GM12878 (cell line): ENCODE measurements around the gene DNAJC5. TPM values are rescaled to one million over a fixed set of nuclear protein-coding genes. Genes with fewer than 3 reads are reported as not detected.

Experiments used
- ATF7 ChIP-seq: fragments of 450-650 bp; IDR thresholded peaks from 2 replicates; pipeline ENCODE4 v1.6.1; 2016; ENCODE audit warnings: low read depth, mild to moderate bottlenecking
- CHD2 ChIP-seq: IDR thresholded peaks from 2 replicates; pipeline ENCODE4 v1.6.1; 2011; ENCODE audit warnings: low read depth, low read length, improper control_type of control experiment, borderline replicate concordance
- EGR1 ChIP-seq, 2 experiments: IDR thresholded peaks; 1 replicate in 1 of 2; 2 replicates in 1 of 2; pipeline ENCODE4 v1.6.1; 2011 to 2012; ENCODE audit warnings: low read depth in 2 of 2, low read length in 2 of 2, borderline replicate concordance in 1 of 2, mild to moderate bottlenecking in 1 of 2, moderate library complexity in 1 of 2
- FOXK2 ChIP-seq: fragments of 450-650 bp; IDR thresholded peaks from 2 replicates; pipeline ENCODE4 v1.6.1; 2017; ENCODE audit warnings: mild to moderate bottlenecking, moderate library complexity
- HDAC6 ChIP-seq: fragments of 200-600 bp; sonication (generic); IDR thresholded peaks from one replicate; pipeline ENCODE4 v1.8.0; 2017; ENCODE audit warnings: antibody characterized with exemption; ENCODE audit not compliant: unreplicated experiment
- MEF2A ChIP-seq: IDR thresholded peaks from 2 replicates; pipeline ENCODE4 v1.6.1; 2011; ENCODE audit warnings: low read depth, mild to moderate bottlenecking, low read length, moderate library complexity; ENCODE audit not compliant: insufficient read depth
- MYC ChIP-seq: IDR thresholded peaks from 2 replicates; pipeline ENCODE4 v1.6.1; 2011; ENCODE audit warnings: mild to moderate bottlenecking, low read length, moderate library complexity, inconsistent platforms; ENCODE audit not compliant: insufficient read depth, insufficient replicate concordance, insufficient read length, severe bottlenecking
- NR2F1 ChIP-seq: fragments of 450-650 bp; conservative IDR thresholded peaks from 2 replicates; pipeline ENCODE4 v1.6.1; 2017; ENCODE audit warnings: mild to moderate bottlenecking
- PML ChIP-seq: IDR thresholded peaks from 2 replicates; pipeline ENCODE4 v1.6.1; 2012; ENCODE audit warnings: low read length, inconsistent platforms
- POLR2AphosphoS2 ChIP-seq: IDR thresholded peaks from 2 replicates; pipeline ENCODE4 v1.6.1; 2011; ENCODE audit warnings: low read depth, mild to moderate bottlenecking, low read length, improper control_type of control experiment, moderate library complexity
- POLR2AphosphoS5 ChIP-seq: IDR thresholded peaks from 2 replicates; pipeline ENCODE4 v1.6.1; 2011; ENCODE audit warnings: mild to moderate bottlenecking, low read length, inconsistent platforms
- RAD51 ChIP-seq: fragments of 450-650 bp; IDR thresholded peaks from 2 replicates; pipeline ENCODE4 v1.6.1; 2016; ENCODE audit warnings: moderate library complexity, mild to moderate bottlenecking, inconsistent platforms
- RCOR1 ChIP-seq: conservative IDR thresholded peaks from 2 replicates; pipeline ENCODE4 v1.6.1; 2012; ENCODE audit warnings: low read depth, low read length, improper control_type of control experiment
- SIN3A ChIP-seq: IDR thresholded peaks from 2 replicates; pipeline ENCODE4 v1.6.1; 2012; ENCODE audit warnings: low read depth, low read length, improper control_type of control experiment
- SUZ12 ChIP-seq: fragments of 200-600 bp; sonication (generic); IDR thresholded peaks from one replicate; pipeline ENCODE4 v1.6.1; 2018; ENCODE audit warnings: antibody characterized with exemption, mild to moderate bottlenecking; ENCODE audit not compliant: unreplicated experiment
- ZBED1 ChIP-seq: IDR thresholded peaks from 2 replicates; pipeline ENCODE4 v1.6.1; 2016; ENCODE audit warnings: borderline replicate concordance
- ZNF274 ChIP-seq: IDR thresholded peaks from one replicate; pipeline ENCODE4 v1.8.0; 2011; ENCODE audit not compliant: insufficient read length, insufficient read depth
- ZNF622 ChIP-seq: fragments of 450-650 bp; IDR thresholded peaks from 2 replicates; pipeline ENCODE4 v1.6.1; 2017; ENCODE audit warnings: mild to moderate bottlenecking, inconsistent platforms
- ZSCAN29 ChIP-seq: fragments of 450-650 bp; IDR thresholded peaks from 2 replicates; pipeline ENCODE4 v1.6.1; 2017; ENCODE audit warnings: mild to moderate bottlenecking, moderate library complexity
- polyA plus RNA-seq, 11 experiments: library from polyadenylated mRNA; depleted of rRNA in 4 of 11; unstranded in 6 of 11; stranded (reverse) in 5 of 11; fragments of >200 nt; fragmentation: Nextera tagmentation in 4 of 11; fragmentation: Illumina TruSeq in 1 of 11; extraction: Ambion mirVana in 4 of 11; extraction: Trizol in 1 of 11; gene quantifications; 1 replicate in 1 of 11; 2 replicates in 10 of 11; pipeline versions ENCODE4 v1.2.1 to v1.2.3, GENCODE V29; 2011 to 2016; ENCODE audit warnings: inconsistent platforms in 2 of 11, missing spikeins in 2 of 11, low read depth in 1 of 11
- total RNA-seq, 4 experiments: library from RNA; depleted of rRNA in 3 of 4; stranded (reverse); fragments of >200 nt in 3 of 4; fragmentation: Illumina TruSeq in 1 of 4; extraction: Trizol in 1 of 4; gene quantifications; 2 replicates each; pipeline versions ENCODE4 v1.2.1 to v1.2.3, GENCODE V29; 2013 to 2021
- TF ChIP-seq, protein P1 (sequence below): fragments of 450-650 bp; IDR thresholded peaks from 2 replicates; pipeline ENCODE4 v1.6.1; 2016; ENCODE audit warnings: mild to moderate bottlenecking
- TF ChIP-seq, protein P2 (sequence below): fragments of 450-650 bp; IDR thresholded peaks from 2 replicates; pipeline ENCODE4 v1.6.1; 2017; ENCODE audit warnings: mild to moderate bottlenecking, moderate library complexity
- TF ChIP-seq, protein P3 (sequence below): IDR thresholded peaks from 2 replicates; pipeline ENCODE4 v1.6.1; 2011; ENCODE audit warnings: borderline replicate concordance, low read depth, mild to moderate bottlenecking, moderate library complexity, low read length; ENCODE audit not compliant: insufficient read depth, poor library complexity, severe bottlenecking
- TF ChIP-seq, protein P4 (sequence below): IDR thresholded peaks from 2 replicates; pipeline ENCODE4 v1.6.1; 2011; ENCODE audit warnings: borderline replicate concordance, low read depth, mild to moderate bottlenecking, moderate library complexity, mixed read lengths, low read length; ENCODE audit not compliant: insufficient read depth; ENCODE audit errors: extremely low read length

Gene DNAJC5
- total and polyA plus RNA-seq, 10 of the 15 experiments (the other 5 are each of a cell fraction or from before 2014, with no cell fraction given), result 0.69 to 36.8 (median 17.0) TPM

DNA sequence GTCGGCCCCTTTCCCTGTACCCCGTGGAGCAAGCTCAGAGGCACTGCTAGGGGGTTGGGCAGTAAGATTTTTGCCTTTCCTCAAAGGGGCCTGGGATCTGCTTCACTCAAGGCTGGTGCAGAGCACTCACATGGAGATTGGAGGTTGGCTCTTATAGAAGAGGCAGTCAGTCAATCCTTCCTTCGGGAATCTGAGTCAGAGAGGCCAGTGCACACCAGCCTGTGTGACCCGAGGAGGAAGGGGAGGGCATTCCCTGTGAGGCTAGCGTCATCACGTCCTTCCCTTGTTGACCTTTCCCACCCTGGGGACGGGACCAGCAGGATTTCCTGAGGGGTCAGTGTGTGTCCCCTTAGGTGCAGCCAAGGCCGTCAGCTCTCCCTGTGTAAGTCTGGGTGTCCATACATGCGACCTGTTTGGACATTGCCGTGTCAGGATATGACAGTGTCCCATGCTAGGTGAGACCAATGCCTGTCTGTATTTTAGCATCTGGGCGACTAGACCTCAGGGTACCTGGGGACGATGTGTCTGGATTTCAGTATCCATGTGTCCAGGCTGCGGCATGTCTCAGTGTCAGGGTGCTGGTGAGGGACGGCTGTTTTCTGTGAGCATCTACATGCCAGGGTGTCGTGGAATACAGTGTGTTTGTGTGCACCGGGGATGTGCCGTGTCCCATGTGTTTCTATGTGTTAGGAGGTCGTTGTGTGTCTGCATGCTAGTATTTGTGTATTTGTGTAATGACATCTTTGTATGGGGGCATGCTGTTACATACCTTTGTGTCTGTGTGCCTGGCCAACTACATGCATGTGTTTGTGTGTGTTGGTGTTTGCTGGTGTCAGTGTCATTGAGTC is 77.6 kb downstream of the DNAJC5 start (continued):
- TF ChIP-seq ATF7, result no peak
- no peak for TF ChIP-seq ZSCAN29
- TF ChIP-seq RCOR1, result no peak
- TF ChIP-seq POLR2AphosphoS5, result 0 out of 2 replicates have a peak, but pooled peaks have one; percentile 34
- TF ChIP-seq, protein P1, sequence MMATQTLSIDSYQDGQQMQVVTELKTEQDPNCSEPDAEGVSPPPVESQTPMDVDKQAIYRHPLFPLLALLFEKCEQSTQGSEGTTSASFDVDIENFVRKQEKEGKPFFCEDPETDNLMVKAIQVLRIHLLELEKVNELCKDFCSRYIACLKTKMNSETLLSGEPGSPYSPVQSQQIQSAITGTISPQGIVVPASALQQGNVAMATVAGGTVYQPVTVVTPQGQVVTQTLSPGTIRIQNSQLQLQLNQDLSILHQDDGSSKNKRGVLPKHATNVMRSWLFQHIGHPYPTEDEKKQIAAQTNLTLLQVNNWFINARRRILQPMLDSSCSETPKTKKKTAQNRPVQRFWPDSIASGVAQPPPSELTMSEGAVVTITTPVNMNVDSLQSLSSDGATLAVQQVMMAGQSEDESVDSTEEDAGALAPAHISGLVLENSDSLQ, result no peak
- no peak for TF ChIP-seq HDAC6
- TF ChIP-seq MYC, result no peak
- no peak for TF ChIP-seq MEF2A
- TF ChIP-seq SUZ12, result no peak
- no peak for TF ChIP-seq SIN3A
- peak; percentile 72; the same call in 1 of the 2 replicates for TF ChIP-seq POLR2AphosphoS2
- TF ChIP-seq, protein P2, sequence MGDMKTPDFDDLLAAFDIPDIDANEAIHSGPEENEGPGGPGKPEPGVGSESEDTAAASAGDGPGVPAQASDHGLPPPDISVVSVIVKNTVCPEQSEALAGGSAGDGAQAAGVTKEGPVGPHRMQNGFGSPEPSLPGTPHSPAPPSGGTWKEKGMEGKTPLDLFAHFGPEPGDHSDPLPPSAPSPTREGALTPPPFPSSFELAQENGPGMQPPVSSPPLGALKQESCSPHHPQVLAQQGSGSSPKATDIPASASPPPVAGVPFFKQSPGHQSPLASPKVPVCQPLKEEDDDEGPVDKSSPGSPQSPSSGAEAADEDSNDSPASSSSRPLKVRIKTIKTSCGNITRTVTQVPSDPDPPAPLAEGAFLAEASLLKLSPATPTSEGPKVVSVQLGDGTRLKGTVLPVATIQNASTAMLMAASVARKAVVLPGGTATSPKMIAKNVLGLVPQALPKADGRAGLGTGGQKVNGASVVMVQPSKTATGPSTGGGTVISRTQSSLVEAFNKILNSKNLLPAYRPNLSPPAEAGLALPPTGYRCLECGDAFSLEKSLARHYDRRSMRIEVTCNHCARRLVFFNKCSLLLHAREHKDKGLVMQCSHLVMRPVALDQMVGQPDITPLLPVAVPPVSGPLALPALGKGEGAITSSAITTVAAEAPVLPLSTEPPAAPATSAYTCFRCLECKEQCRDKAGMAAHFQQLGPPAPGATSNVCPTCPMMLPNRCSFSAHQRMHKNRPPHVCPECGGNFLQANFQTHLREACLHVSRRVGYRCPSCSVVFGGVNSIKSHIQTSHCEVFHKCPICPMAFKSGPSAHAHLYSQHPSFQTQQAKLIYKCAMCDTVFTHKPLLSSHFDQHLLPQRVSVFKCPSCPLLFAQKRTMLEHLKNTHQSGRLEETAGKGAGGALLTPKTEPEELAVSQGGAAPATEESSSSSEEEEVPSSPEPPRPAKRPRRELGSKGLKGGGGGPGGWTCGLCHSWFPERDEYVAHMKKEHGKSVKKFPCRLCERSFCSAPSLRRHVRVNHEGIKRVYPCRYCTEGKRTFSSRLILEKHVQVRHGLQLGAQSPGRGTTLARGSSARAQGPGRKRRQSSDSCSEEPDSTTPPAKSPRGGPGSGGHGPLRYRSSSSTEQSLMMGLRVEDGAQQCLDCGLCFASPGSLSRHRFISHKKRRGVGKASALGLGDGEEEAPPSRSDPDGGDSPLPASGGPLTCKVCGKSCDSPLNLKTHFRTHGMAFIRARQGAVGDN, result no peak
- TF ChIP-seq FOXK2, result no peak
- peak; percentile 55; the same call in 1 of the 2 replicates for TF ChIP-seq ZBED1
- TF ChIP-seq, protein P3, sequence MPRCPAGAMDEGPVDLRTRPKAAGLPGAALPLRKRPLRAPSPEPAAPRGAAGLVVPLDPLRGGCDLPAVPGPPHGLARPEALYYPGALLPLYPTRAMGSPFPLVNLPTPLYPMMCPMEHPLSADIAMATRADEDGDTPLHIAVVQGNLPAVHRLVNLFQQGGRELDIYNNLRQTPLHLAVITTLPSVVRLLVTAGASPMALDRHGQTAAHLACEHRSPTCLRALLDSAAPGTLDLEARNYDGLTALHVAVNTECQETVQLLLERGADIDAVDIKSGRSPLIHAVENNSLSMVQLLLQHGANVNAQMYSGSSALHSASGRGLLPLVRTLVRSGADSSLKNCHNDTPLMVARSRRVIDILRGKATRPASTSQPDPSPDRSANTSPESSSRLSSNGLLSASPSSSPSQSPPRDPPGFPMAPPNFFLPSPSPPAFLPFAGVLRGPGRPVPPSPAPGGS, result peak; percentile 13
- no peak for TF ChIP-seq RAD51
- no peak for TF ChIP-seq CHD2
- no peak for TF ChIP-seq ZNF274
- TF ChIP-seq EGR1 (IDR thresholded peaks at IDR 0.05; ENCODE audit: borderline replicate concordance in 1 of 2, low read depth in 2 of 2, low read length in 2 of 2), result no peak
- no peak for TF ChIP-seq ZNF622
- no peak for TF ChIP-seq NR2F1
- TF ChIP-seq PML, result no peak
- TF ChIP-seq, protein P4, sequence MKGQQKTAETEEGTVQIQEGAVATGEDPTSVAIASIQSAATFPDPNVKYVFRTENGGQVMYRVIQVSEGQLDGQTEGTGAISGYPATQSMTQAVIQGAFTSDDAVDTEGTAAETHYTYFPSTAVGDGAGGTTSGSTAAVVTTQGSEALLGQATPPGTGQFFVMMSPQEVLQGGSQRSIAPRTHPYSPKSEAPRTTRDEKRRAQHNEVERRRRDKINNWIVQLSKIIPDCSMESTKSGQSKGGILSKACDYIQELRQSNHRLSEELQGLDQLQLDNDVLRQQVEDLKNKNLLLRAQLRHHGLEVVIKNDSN, result no peak
